ENCODE measurements around the gene AP1S1. TPM values are rescaled to one million over a fixed set of nuclear protein-coding genes. Genes with fewer than 3 reads are reported as not detected.

AP1S1 gene
- total and polyA plus RNA-seq, 2 of the 13 experiments (the other 11 are each of a cell fraction or from before 2014, with no cell fraction given) = 57.5 to 68.1 TPM

DNA sequence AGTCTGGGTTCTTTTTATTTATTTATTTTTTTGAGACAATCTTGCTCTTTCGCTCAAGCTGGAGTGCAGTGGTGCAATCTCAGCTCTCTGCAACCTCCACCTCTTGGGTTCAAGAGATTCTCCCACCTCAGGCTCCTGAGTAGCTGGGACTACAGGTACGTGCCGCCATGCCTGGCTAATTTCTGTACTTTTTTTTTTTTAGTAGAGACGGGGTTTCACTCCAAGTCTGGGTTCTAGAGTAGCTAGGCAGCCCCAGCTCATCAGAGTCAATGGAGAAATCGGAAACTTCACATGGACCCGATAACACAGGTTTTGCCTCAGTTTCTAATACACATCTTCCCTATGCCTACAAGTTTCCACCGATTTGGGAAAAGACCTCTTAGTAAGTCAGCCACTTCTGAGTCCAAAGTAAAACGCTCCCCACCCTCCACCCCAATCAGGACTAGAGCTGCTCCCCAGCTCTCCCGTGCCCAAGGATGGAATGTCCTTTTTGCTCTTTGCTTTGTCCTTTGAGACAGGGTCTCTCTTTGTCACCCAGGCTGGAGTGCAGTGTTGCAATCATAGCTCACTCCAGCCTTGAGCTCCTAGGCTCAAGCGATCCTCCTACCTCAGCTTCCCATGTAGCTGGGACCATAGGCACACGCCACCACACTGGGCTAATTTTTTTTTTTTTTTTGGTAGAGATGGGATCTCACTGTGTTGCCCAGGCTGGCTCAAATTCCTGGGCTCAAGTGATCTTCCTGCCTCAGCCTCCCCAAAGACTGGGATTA, 31.2 kb upstream of the AP1S1 start (continued):
- TF ChIP-seq ZNF75D (CRISPR knock-in tag; IDR thresholded peaks at IDR 0.05; ENCODE audit: borderline replicate concordance) (no peak), ZSCAN25 (CRISPR knock-in tag; IDR thresholded peaks at IDR 0.05) (no peak), ZNF569 (CRISPR knock-in tag; IDR thresholded peaks at IDR 0.05; ENCODE audit: borderline replicate concordance) (no peak), FOSL1 (CRISPR knock-in tag; IDR thresholded peaks at IDR 0.05; ENCODE audit: borderline replicate concordance) (no peak), HOXA7 (CRISPR knock-in tag; IDR thresholded peaks at IDR 0.05) (no peak), POLR2AphosphoS5 (IDR thresholded peaks at IDR 0.05; ENCODE audit: low read depth, low read length) (peak; percentile 71), KDM4B (CRISPR knock-in tag; IDR thresholded peaks at IDR 0.05) (no peak), TCF12 (IDR thresholded peaks at IDR 0.05) (no peak), TCF12 (CRISPR knock-in tag; IDR thresholded peaks at IDR 0.05) (peak; percentile 41; the same call in 1 of the 2 replicates), POGZ (CRISPR knock-in tag; IDR thresholded peaks at IDR 0.05) (peak; percentile 15; the same call in 1 of the 2 replicates), ZNF44 (CRISPR knock-in tag; IDR thresholded peaks at IDR 0.05) (no peak), ZNF3 (CRISPR knock-in tag; IDR thresholded peaks at IDR 0.05) (no peak), ZNF296 (CRISPR knock-in tag; conservative IDR thresholded peaks at IDR 0.05) (no peak), ZNF121 (CRISPR knock-in tag; IDR thresholded peaks at IDR 0.05) (peak; percentile 99), HOXD1 (CRISPR knock-in tag; IDR thresholded peaks at IDR 0.05) (no peak), ZNF234 (CRISPR knock-in tag; conservative IDR thresholded peaks at IDR 0.05) (no peak), ZNF816 (CRISPR knock-in tag; IDR thresholded peaks at IDR 0.05; ENCODE audit: borderline replicate concordance) (no peak), YY1 (IDR thresholded peaks at IDR 0.05; ENCODE audit: insufficient read depth, insufficient replicate concordance, low read depth, low read length) (no peak), STAT5B (CRISPR knock-in tag; IDR thresholded peaks at IDR 0.05) (no peak), ZNF547 (CRISPR knock-in tag; IDR thresholded peaks at IDR 0.05) (no peak), GATAD1 (CRISPR knock-in tag; IDR thresholded peaks at IDR 0.05) (no peak)
- TF ChIP-seq, protein P1, sequence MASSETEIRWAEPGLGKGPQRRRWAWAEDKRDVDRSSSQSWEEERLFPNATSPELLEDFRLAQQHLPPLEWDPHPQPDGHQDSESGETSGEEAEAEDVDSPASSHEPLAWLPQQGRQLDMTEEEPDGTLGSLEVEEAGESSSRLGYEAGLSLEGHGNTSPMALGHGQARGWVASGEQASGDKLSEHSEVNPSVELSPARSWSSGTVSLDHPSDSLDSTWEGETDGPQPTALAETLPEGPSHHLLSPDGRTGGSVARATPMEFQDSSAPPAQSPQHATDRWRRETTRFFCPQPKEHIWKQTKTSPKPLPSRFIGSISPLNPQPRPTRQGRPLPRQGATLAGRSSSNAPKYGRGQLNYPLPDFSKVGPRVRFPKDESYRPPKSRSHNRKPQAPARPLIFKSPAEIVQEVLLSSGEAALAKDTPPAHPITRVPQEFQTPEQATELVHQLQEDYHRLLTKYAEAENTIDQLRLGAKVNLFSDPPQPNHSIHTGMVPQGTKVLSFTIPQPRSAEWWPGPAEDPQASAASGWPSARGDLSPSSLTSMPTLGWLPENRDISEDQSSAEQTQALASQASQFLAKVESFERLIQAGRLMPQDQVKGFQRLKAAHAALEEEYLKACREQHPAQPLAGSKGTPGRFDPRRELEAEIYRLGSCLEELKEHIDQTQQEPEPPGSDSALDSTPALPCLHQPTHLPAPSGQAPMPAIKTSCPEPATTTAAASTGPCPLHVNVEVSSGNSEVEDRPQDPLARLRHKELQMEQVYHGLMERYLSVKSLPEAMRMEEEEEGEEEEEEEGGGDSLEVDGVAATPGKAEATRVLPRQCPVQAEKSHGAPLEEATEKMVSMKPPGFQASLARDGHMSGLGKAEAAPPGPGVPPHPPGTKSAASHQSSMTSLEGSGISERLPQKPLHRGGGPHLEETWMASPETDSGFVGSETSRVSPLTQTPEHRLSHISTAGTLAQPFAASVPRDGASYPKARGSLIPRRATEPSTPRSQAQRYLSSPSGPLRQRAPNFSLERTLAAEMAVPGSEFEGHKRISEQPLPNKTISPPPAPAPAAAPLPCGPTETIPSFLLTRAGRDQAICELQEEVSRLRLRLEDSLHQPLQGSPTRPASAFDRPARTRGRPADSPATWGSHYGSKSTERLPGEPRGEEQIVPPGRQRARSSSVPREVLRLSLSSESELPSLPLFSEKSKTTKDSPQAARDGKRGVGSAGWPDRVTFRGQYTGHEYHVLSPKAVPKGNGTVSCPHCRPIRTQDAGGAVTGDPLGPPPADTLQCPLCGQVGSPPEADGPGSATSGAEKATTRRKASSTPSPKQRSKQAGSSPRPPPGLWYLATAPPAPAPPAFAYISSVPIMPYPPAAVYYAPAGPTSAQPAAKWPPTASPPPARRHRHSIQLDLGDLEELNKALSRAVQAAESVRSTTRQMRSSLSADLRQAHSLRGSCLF (CRISPR knock-in tag; IDR thresholded peaks at IDR 0.05; ENCODE audit: borderline replicate concordance) = no peak
- TF ChIP-seq, protein P2, sequence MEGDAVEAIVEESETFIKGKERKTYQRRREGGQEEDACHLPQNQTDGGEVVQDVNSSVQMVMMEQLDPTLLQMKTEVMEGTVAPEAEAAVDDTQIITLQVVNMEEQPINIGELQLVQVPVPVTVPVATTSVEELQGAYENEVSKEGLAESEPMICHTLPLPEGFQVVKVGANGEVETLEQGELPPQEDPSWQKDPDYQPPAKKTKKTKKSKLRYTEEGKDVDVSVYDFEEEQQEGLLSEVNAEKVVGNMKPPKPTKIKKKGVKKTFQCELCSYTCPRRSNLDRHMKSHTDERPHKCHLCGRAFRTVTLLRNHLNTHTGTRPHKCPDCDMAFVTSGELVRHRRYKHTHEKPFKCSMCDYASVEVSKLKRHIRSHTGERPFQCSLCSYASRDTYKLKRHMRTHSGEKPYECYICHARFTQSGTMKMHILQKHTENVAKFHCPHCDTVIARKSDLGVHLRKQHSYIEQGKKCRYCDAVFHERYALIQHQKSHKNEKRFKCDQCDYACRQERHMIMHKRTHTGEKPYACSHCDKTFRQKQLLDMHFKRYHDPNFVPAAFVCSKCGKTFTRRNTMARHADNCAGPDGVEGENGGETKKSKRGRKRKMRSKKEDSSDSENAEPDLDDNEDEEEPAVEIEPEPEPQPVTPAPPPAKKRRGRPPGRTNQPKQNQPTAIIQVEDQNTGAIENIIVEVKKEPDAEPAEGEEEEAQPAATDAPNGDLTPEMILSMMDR (CRISPR knock-in tag; IDR thresholded peaks at IDR 0.05) = no peak
- TF ChIP-seq, protein P3, sequence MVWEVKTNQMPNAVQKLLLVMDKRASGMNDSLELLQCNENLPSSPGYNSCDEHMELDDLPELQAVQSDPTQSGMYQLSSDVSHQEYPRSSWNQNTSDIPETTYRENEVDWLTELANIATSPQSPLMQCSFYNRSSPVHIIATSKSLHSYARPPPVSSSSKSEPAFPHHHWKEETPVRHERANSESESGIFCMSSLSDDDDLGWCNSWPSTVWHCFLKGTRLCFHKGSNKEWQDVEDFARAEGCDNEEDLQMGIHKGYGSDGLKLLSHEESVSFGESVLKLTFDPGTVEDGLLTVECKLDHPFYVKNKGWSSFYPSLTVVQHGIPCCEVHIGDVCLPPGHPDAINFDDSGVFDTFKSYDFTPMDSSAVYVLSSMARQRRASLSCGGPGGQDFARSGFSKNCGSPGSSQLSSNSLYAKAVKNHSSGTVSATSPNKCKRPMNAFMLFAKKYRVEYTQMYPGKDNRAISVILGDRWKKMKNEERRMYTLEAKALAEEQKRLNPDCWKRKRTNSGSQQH (CRISPR knock-in tag; IDR thresholded peaks at IDR 0.05; ENCODE audit: low read depth) = no peak

Measured in HepG2 (cell line).